Measurements from ENCODE around the gene ADAMTS2. TPM values are rescaled to one million over a fixed set of nuclear protein-coding genes. Genes with fewer than 3 reads are reported as not detected.

ADAMTS2 gene
- total and polyA plus RNA-seq, 2 of the 4 experiments (the other 2 are of a cell fraction) = 19.0 to 58.8 TPM

DNA sequence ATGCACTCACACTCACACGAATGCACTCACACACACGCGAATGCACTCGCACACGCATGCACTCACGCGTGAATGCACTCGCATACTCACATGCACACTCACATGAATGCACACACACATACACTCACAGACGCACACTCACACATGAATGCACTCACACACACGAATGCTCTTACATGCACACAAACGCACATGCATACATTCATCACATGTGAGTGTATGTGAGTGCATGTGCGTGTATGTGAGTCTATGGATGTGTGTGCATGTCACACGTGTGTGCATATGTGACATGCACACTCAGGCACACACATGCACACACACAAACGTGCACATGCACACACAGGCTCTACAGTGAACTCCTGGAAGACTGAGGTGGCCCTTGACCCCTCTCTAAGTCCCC is 121.7 kb downstream of the ADAMTS2 start:
- no CpG with 5 or more reads among the region's 14 CpGs for WGBS, 2 experiments (ENCODE audit: extremely low coverage in 2 of 2, insufficient read length in 1 of 2)
- H2BK5ac ChIP-seq (ENCODE audit: low read depth, low read length, poor library complexity, severe bottlenecking) = no peak overlapping the region
- no peak overlapping the region for H4K91ac ChIP-seq (ENCODE audit: insufficient read depth, low read depth, low read length)
- H4K5ac ChIP-seq (ENCODE audit: low read depth, low read length) = no peak overlapping the region
- H3K23ac ChIP-seq (ENCODE audit: low read depth, low read length) = no peak overlapping the region
- H3K36me3 ChIP-seq (ENCODE audit: control insufficient read depth, insufficient read depth, low read length) = peaks cover 5% of the 10 kb centered on the region
- in situ Hi-C loops (cut with MboI; ENCODE audit: low sequenced_read_pairs) (no loop called here), dilution Hi-C loops (cut with HindIII; ENCODE audit: low sequenced_read_pairs, unreplicated experiment) (no loop called here), intact Hi-C loops (cut with micrococcal nuclease) (no loop called here)
- peaks cover 7% of the 10 kb centered on the region for H3K9me1 ChIP-seq (ENCODE audit: insufficient read depth, low read length)
- H2BK15ac ChIP-seq (ENCODE audit: low read depth, low read length) = no peak overlapping the region
- ChIA-PET CTCF (no interaction called here), POLR2A (ENCODE audit: unreplicated experiment) (no interaction called here)
- H3K79me1 ChIP-seq (ENCODE audit: low read depth in 1 of 2, low read length in 2 of 2) = peaks cover 13 to 40% of the 10 kb centered on the region in 2 experiments; a peak in 3 of 4 replicates
- TF ChIP-seq SMC3 (IDR thresholded peaks at IDR 0.05; ENCODE audit: low read depth, low read length) (no peak), RAD21 (IDR thresholded peaks at IDR 0.05; ENCODE audit: low read length) (no peak), NFE2L2 (IDR thresholded peaks at IDR 0.05; ENCODE audit: low read depth, low read length) (no peak), MAZ (IDR thresholded peaks at IDR 0.05; ENCODE audit: borderline replicate concordance, low read depth, low read length) (no peak), MAFK (IDR thresholded peaks at IDR 0.05; ENCODE audit: low read depth, low read length) (no peak), BHLHE40 (IDR thresholded peaks at IDR 0.05; ENCODE audit: low read depth, low read length) (no peak)
- H2BK20ac ChIP-seq (ENCODE audit: low read depth, low read length) = no peak overlapping the region
- no peaks in the 10 kb centered on the region for H3K27me3 ChIP-seq (ENCODE audit: control insufficient read depth, insufficient read depth, low read length)
- no peak overlapping the region for H3K9ac ChIP-seq (ENCODE audit: low read depth, low read length)
- ATAC-seq (ENCODE audit: low read depth) (no peak), DNase-seq (no peak)
- H4K8ac ChIP-seq (ENCODE audit: low read depth in 2 of 2, low read length in 2 of 2) = no peak overlapping the region
- H3K18ac ChIP-seq (ENCODE audit: low read depth, low read length) = no peak overlapping the region
- no peak overlapping the region for H3K4me2 ChIP-seq (ENCODE audit: low read depth, low read length)
- H3K14ac ChIP-seq (replicated peaks; ENCODE audit: low read depth, low read length) = no peak overlapping the region
- H3K4me3 ChIP-seq (ENCODE audit: insufficient read depth, low read depth, low read length) = no peak overlapping the region
- H2BK120ac ChIP-seq (ENCODE audit: low read depth, low read length) = no peak overlapping the region
- no peak overlapping the region for H3K56ac ChIP-seq (ENCODE audit: extremely low read depth, insufficient read depth, low read length)
- peak overlapping the region; percentile 14; the same call in 1 of the 2 replicates for H2AK5ac ChIP-seq (ENCODE audit: low read depth, low read length)
- H2AK9ac ChIP-seq (replicated peaks; ENCODE audit: low read depth, low read length, poor library complexity) = no peak overlapping the region
- peak overlapping the region; percentile 41 for H2AFZ ChIP-seq (replicated peaks; ENCODE audit: low read length, poor library complexity)
- H3K4ac ChIP-seq (ENCODE audit: low read depth, low read length) = no peak overlapping the region
- BruUV-seq (replicated peaks) = no TSS peak
- H3K27ac ChIP-seq (ENCODE audit: insufficient read depth, low read length) = no peak overlapping the region
- no peaks in the 10 kb centered on the region for H3K9me3 ChIP-seq (ENCODE audit: control insufficient read depth, insufficient read depth, low read length)
- H4K20me1 ChIP-seq (ENCODE audit: insufficient read depth, low read length) = peaks cover 21% of the 10 kb centered on the region
- peaks cover 9% of the 10 kb centered on the region; the same call in 1 of the 2 replicates for H3K4me1 ChIP-seq (ENCODE audit: control insufficient read depth, insufficient read depth, low read length)
